HG03565 (cell line): ENCODE data around the gene ACSM2A.
"Not testable (repeated sequence)": the region's sequence is repeated elsewhere in the genome, so short reads cannot be mapped to it uniquely, and the experiment has no call there.

Experiments
- ATAC-seq: cut with Tn5 transposase; IDR thresholded peaks from one replicate; pipeline ENCODE4 v1.9.1; 2021; ENCODE audit warnings: mild to moderate bottlenecking, moderate library complexity; ENCODE audit not compliant: unreplicated experiment

Gene ACSM2A

DNA sequence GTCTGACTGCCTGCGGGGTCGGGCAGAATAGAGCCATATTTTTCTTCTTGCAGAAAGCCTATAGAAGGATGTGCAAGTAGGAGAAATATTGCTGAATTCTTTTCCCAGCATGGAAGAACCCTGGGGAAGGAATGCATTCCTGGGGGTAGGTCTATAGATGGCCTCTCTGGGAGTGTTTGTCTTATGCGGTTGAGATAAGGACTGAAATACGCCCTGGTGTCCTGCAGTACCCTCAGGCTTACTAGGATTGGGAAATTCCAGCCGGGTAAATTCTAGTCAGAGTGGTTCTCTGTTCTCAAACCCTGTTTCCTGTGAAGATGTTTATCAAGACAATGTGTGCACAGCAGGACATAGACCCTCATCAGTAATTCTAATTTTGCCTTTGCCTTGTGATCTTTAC, 2.3 kb downstream of the ACSM2A start:
- not testable (repeated sequence) for ATAC-seq

DNA sequence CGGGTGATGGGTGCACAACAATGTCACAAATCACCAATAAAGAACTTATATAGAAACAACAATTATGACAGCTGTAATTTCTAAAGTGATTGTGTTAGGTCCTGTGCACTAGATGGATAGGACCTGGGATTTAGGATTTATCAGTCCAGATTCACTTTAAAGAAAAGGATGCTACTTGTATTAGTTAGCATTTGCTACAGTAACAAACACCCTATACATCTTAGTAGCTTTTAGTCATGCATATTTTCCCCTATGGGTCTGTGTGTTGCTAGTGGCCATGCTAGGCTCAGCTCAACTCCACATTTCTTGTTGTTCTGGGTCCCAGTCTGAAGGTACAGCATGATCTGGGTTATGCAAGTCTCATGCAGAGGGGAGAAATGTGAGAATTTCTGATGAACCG, 7.9 kb downstream of the ACSM2A start:
- not testable (repeated sequence) for ATAC-seq

DNA sequence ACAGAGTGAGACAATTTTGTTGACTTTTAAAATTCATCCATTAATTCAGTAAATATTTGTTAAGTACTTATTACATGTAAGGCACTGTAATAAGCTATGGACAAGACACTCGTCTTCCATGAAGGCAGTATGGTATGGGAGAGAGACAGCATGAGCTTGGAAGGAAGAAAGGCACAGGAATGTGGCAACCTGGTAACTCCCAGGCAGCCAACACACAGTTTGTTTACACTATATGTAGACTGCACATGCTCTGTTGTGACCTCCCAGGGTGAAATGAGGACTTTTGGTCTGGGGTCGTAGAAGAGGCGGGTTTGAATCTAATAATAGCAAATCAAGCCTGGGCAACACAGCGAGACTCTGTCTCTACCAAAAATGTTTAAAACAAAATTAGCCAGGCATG, 9.0 kb downstream of the ACSM2A start:
- not testable (repeated sequence) for ATAC-seq

DNA sequence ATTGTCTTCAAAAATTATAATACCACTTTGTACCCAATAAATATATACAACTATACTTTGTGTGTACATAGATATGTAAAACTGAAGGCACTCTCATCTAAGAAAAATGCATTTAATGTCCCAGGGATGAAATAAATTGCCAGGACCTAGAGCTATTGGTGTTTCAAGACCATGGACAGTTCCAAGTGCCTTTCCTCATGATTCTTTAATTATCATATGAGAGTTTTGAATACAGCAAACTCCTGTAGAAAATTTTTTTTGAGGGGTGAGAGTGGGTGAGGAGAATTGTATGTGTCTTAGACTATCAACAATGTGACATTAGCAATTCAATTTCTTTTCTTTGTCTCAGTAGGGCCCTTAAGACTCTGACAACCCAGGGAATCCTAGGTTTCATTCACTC, 17.6 kb downstream of the ACSM2A start:
- not testable (repeated sequence) for ATAC-seq

DNA sequence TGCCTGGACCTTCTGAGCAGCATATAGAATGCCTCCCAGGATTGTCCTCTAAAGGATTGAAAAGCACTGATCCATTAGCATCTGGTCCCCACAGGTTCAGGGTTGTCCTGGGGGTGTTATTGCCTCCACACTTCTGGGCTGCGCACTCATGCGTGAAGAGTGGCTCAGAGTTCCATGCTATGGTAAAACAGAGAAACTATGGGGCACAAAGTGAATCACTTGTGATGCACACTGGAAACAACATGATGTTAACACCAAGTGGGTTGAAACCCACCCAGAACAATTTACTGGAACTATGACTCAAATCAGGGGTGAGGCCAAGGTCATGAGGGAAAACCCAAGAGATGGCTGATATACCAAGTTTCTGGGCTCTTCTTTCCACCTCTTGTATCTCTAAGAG, 18.6 kb downstream of the ACSM2A start:
- not testable (repeated sequence) for ATAC-seq

DNA sequence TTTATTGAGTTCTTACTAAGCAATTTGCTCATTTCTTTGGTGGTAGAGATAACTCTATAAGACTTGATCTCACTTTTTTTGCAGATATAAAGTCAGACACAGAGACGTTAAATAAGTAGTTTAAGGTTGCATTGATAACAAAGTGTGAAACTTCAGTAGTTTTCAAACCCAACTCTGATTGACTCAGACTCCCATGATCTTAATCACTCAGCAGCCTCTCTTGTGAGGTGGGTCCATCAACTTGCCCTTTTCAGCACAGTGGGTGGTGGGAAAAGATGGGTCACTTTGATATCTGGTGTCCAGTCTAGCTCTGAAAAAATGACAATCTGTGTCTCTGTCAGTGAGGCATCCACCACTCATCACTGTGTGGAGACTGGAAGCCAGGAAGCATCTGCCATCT, 19.4 kb downstream of the ACSM2A start:
- not testable (repeated sequence) for ATAC-seq

DNA sequence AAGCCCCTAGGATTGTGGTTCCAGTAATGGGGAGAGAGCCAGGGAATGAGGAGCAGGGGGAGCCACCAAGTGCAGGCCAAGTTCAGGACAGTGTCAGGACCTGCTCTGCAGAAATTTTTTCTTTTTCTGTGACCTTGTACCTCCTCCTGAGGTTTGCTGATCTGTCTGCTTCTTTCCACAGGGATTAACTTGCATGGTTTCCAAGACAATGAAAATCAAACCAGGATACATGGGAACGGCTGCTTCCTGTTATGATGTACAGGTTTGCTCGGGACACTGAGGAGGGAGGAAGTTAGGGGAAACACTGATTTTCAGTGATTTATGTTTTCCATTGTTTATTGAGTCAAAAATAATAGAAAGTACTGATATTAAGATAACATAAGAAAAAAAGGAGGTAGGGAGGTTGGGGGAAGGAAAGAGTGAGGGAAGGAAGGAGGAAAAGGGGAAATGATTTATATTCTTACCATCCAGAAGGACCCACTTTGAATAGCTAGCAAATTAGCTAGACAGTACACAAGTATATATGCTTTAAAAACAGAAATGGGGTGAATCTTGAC, 25.9 kb downstream of the ACSM2A start:
- ATAC-seq, result not testable (repeated sequence)

DNA sequence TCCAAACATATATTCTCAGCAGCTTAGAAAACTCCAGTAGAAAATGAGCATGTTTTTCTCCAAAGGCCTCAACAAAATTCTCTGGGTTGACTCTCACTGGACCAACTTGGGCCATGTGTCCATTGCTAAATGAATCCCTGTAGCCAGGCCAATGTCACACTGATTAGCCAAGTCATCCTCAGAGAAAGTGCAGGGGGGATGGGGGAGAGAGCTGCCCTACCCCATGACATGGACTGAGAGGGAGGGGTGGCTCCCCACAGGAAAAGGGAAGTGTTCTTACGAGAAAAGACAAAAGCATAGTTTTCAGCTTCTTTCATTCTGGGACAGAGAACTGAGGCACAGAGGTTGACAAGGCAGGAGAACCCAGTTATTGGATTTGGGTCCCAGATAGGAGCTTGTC, 32.7 kb downstream of the ACSM2A start:
- ATAC-seq, result not testable (repeated sequence)

DNA sequence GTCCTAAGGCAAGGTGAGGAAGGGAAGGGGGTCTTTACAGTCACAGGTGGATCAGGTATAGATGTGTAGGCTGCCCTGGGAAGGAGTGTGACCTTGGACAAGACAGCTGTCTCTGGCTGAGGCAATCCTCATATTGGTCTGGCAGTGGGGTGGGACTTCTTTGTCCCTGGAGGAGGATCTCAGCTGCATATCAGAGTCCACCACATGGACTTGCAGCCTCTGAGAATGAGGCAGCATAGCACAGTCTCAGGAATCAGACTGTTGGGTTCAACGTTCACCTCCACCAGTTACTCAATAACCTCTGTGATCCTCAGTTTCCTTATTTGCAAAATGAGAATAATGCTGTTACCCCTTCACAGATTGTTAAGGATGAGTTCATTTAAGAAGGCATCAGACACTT, 33.4 kb downstream of the ACSM2A start:
- ATAC-seq, result no peak

DNA sequence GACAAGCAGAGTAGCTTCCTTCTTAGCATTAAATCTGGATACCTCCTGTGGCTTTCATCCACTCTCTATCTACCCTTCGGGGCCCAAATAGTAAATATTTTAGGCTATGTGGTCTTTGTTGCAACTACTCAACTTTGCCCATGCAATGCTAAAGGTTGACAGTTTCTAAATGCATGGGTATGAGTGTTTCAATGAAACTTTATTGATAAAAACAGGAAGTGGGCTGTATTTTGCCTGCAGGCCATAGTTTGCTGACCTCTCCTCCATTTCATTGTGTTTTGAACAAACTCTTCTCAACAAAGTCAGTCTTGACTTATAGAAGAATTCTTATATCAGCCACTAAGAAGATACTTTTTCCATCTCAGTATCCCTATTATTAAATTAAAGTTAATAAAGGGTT, 34.1 kb downstream of the ACSM2A start:
- no peak for ATAC-seq

DNA sequence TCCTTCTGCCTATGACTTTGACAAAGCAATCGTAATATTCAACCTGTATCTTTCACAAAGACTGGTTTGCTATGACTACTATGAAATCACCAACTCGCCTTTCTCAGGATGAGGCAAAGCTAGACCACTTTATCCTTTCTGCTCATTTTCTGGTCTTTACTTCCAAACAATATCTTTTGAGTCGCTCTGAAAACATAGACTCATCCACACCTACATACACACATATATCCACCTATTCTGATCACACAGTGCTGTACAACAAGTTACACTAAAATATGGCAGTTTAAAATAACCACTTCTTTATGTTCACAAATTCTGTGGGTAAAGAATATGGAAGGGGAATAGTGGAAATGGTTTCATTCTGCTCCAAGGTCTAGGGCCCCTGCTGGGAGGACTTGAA, 39.7 kb downstream of the ACSM2A start:
- not testable (repeated sequence) for ATAC-seq

DNA sequence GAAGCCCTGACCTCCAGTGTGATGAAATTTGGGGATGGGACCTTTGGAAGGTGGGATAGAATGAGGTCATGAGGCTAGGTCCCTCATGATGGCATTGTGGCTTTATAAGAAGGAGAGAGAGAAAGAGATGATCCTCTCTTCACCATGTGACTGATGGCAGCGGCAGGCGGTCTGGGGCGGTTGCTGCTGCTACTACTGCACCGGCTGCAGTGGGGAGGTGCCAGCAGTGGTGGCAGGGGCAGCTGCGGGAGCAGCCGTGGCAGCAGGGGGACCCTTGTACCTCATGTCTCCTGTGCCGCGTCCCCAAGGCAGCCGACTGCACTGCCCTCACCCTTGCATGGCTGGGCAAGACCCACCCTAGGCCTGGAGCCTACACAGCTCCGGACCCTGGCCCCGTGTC, 40.1 kb downstream of the ACSM2A start:
- not testable (repeated sequence) for ATAC-seq

DNA sequence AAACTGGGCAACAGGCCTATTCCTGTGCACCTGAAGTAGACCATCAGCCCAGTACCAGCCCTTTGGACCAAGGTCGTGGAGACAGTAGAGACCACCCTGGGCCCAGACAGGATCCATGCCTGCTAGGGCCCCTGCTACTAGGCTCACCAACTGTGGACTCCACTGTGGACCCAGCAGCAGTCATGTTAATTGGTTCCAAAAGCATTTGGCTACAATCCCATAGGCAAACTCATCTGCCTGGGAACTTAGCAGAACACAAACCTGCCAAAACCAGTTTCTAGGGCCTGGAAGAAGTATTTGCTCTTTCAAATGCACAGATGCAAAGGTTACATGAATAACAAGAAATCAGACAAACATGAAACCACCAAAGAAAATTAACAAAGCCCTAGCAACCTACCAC, 53.1 kb downstream of the ACSM2A start:
- ATAC-seq, result no peak

DNA sequence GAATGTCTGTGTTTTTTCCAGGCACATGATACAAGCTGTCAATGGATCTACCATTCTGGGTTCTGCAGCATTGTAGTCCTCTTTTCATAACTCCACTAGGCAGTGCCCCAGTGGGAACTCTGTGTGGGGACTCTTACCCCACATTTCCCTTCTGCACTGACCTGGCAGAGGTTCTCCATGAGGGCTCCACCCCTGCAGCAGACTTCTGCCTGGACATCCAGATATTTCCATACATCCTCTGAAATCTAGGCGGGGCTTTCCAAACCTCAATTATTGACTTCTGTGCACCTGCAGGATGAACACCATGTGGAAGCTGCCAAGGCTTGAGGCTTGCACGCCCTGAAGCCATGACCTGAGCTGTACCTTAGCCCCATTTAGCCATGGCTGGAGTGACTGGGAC, 56.0 kb downstream of the ACSM2A start:
- ATAC-seq, result no peak

DNA sequence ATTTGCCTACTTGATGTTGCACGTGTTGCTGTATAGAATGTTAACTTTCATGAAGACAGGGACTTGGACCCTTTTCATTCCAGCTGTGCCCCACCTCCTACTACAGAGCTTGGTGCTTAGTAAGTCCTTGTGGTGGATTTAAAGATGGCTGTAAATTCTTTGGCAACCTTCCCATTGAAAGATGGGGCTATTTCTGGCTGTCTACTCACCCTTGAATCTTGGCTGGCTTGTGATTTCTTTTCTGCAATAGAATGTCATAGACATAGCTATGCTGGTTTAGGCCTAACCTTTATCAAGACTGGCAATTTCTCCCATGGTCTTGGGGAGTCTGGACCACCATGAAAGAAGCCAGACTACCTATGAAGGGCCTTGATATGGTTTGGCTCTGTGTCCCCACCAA, 59.0 kb downstream of the ACSM2A start:
- ATAC-seq, result no peak

DNA sequence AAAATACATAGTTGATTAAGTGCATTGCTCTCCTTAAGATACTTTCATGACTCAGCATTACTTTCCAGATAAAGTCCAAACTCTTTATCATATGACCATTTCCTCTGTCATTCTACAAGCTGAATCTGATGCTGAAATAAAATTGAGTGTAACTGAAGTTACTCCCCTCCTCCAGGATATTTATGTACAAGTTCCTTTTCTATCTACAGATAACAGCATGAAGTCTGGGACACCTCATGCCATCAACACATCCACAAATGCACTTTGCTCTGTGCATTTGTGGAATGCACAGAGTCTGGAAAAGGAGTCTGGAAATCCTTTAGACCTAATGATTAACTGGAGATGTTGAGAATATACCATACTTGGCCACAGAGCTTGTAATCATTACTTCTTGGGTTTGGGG, 64.4 kb downstream of the ACSM2A start:
- no peak for ATAC-seq

DNA sequence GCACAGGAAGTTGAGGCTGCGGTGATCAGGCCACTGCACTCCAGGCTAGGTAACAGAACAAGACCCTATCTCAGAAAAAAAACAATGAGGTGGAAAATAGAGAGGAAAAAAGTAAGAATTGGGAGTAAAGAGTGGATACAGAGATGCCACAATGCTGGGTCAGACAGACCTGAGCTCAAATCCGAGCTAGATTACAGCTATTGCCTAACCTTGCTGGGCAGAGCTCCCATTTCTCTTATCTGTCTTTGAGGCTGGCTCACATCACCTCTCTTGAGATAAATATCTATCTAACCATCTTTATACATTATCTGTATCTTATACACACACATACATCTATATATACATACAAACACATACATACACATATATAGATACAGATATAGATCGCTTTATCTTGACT, 65.8 kb downstream of the ACSM2A start:
- no peak for ATAC-seq

DNA sequence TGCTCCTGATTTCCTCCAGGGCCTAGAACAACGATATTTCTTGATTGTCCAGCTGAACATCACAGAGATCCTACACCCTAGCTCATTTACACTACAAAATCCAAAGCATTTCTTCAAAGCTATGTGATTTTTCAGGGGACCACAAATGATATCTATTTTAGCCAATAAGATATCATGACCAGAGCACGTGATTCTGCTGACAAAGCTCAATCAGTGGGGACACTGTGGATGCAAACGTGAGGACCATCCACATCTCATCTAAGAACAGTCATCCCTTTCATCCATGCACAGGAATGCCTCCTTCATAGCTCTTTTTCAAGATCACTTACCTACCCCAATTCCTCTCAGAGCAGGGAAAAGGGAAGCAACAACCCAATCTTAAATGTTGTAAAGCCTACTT, 67.9 kb downstream of the ACSM2A start:
- ATAC-seq, result no peak

DNA sequence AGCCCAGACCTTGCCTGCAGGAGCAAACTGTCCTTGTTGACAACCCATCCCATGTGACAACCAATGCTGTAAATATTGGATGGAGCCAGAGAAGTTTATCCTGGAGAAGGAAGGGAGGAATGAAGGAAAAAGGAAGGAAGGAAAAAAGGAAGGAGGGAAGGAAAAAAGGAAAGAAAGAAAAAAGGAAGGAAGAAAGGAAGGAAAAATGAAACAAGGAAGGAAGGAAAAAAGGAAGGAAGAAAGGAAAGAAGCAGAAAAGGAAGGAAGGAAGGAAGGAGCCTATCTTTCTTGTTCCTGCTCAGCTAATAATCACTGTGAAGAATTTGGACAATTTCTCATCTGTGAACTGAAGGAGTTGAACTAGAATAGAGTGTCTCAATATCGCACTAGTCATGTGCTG, 68.8 kb downstream of the ACSM2A start:
- no peak for ATAC-seq

DNA sequence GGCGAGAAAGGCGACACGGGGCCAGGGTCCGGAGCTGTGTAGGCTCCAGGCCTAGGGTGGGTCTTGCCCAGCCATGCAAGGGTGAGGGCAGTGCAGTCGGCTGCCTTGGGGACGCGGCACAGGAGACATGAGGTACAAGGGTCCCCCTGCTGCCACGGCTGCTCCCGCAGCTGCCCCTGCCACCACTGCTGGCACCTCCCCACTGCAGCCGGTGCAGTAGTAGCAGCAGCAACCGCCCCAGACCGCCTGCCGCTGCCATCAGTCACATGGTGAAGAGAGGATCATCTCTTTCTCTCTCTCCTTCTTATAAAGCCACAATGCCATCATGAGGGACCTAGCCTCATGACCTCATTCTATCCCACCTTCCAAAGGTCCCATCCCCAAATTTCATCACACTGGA, 80.5 kb downstream of the ACSM2A start:
- not testable (repeated sequence) for ATAC-seq

DNA sequence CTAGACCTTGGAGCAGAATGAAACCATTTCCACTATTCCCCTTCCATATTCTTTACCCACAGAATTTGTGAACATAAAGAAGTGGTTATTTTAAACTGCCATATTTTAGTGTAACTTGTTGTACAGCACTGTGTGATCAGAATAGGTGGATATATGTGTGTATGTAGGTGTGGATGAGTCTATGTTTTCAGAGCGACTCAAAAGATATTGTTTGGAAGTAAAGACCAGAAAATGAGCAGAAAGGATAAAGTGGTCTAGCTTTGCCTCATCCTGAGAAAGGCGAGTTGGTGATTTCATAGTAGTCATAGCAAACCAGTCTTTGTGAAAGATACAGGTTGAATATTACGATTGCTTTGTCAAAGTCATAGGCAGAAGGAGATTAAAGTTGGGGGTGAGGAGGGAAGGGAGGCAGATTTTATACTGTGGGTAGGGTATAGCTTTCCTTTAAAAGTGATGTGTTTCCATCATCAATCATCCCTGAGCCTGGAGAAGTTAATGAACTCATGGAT, 81.0 kb downstream of the ACSM2A start:
- not testable (repeated sequence) for ATAC-seq

DNA sequence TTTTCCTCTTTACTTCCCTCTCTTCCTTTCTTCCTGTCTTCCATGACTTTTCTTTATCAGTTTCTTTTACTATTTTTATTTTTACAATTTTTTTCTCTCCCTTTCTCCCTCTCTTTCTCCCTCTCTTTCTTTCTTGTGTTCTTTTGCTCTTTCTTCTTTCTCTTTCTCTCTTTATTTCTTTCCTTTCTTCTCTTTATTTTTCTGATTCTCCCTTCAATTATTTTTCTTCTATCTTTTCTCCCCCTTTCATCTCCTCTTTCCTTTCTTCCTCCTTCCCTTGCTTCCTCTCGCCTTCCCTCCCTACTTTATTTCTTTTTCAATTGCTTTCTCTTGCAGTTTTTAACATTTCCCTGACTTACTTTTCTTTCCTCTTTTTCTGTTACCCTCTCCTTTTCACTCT, 85.3 kb downstream of the ACSM2A start:
- ATAC-seq, result not testable (repeated sequence)
